Transverse colon (tissue), 4 donors: Measurements from ENCODE around the gene OR6S1. TPM values are rescaled to one million over a fixed set of nuclear protein-coding genes. Genes with fewer than 3 reads are reported as not detected.
A peak's percentile ranks its signal among the peaks of the same experiment; 100 is the strongest.

Source experiments
- DNase-seq: peaks from one replicate; pipeline ENCODE4 v3.0.0-alpha.2; 2019
- H3K27ac ChIP-seq, 4 donors: fragments of 200-600 bp; sonication (generic); 2 replicates each; pipeline ENCODE4 v1.5.1; 2016 to 2018; ENCODE audit warnings: inconsistent platforms in 4 of 4
- H3K27me3 ChIP-seq: fragments of 200-600 bp; sonication (generic); 2 replicates; pipeline ENCODE4 v1.5.1; 2017; ENCODE audit warnings: inconsistent platforms
- H3K36me3 ChIP-seq, 4 donors: fragments of 200-600 bp; sonication (generic); 2 replicates each; pipeline ENCODE4 v1.5.1; 2017 to 2019; ENCODE audit warnings: inconsistent platforms in 4 of 4
- H3K4me1 ChIP-seq, 4 donors: fragments of 200-600 bp; sonication (generic); 2 replicates each; pipeline ENCODE4 v1.5.1; 2017 to 2020; ENCODE audit warnings: inconsistent platforms in 4 of 4
- H3K4me3 ChIP-seq, 4 donors: fragments of 200-600 bp; sonication (generic); 1 replicate in 1 of 4; 2 replicates in 3 of 4; pipeline versions ENCODE4 v1.5.1 to v1.6.1; 2017 to 2019; ENCODE audit warnings: inconsistent platforms in 4 of 4
- H3K9me3 ChIP-seq, 2 donors: fragments of 200-600 bp; sonication (generic); 2 replicates each; pipeline ENCODE4 v1.5.1; 2017 to 2019; ENCODE audit warnings: inconsistent platforms in 2 of 2
- EP300 ChIP-seq: sonication (generic); formaldehyde crosslinking; IDR thresholded peaks from one replicate; pipeline ENCODE4 v1.6.1; 2017; ENCODE audit warnings: antibody characterized with exemption, low read depth
- POLR2A ChIP-seq: fragments of 450-650 bp; IDR thresholded peaks from one replicate; pipeline ENCODE4 v1.6.1; 2016; ENCODE audit warnings: antibody characterized with exemption, mild to moderate bottlenecking, moderate library complexity
- POLR2AphosphoS5 ChIP-seq, 3 donors: sonication (generic); formaldehyde crosslinking; IDR thresholded peaks; one replicate each; pipeline ENCODE4 v1.6.1; 2016; ENCODE audit warnings: antibody characterized with exemption in 3 of 3
- WGBS, 2 donors: methylation state at CpG; one replicate each; pipeline ENCODE4 v1.1.5; 2018; ENCODE audit warnings: low coverage in 1 of 2; 5-methylcytosine and 5-hydroxymethylcytosine counted together
- in situ Hi-C, 4 donors: fragments of 200-750 bp; cut with MboI; loops; one replicate each; pipeline versions ENCODE4 v1.15.0 to v1.15.1; 2017; ENCODE audit warnings: low sequenced_read_pairs in 3 of 4, low pct_ligation_motif_present in 1 of 4, low pct_unique_long_range_greater_than_20kb in 1 of 4
- intact Hi-C: fragments of 100-400 bp; cut with DNase I; formaldehyde crosslinking; loops from one replicate; pipeline ENCODE4 v1.15.1; 2023; ENCODE audit warnings: low total_unique reads
- total RNA-seq, 4 donors: library from RNA; depleted of rRNA; stranded (reverse); fragments of >200 nt; gene quantifications; one replicate each; pipeline ENCODE4 v1.1.0, GENCODE V29; 2016
- TF ChIP-seq, protein P1 (sequence below), 5 experiments: fragments of 200-600 bp in 3 of 5; fragments of 450-650 bp in 2 of 5; sonication (generic) in 3 of 5; IDR thresholded peaks; 1 replicate in 2 of 5; 2 replicates in 3 of 5; pipeline ENCODE4 v1.5.1; 2016 to 2017; ENCODE audit warnings: antibody characterized with exemption in 5 of 5, inconsistent platforms in 3 of 5, mild to moderate bottlenecking in 2 of 5, moderate library complexity in 1 of 5

The OR6S1 gene
- total RNA-seq, 4 donors from 2014 or later, result not detected

DNA sequence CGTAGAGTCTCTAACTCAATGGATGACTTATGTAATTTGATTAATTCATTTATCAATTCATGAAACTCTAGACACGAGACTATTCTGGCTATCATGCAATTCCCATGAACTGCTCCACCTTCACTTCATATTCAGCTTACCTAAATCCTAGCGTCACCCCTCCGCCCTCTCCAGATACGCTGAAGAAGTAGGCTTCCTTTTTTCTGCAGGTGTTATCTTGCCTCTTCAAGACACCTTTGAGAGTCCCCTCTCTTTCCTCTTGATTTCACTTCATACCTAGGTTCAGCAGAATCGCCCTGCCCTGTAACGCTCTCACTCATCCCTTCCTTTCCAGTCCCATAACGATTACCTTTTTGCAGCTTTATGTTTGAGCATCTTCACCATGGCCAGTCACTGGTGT, 38.9 kb upstream of the OR6S1 start:
- TF ChIP-seq POLR2AphosphoS5 (IDR thresholded peaks at IDR 0.05) (no peak), POLR2A (no peak), EP300 (no peak)
- TF ChIP-seq, protein P1, sequence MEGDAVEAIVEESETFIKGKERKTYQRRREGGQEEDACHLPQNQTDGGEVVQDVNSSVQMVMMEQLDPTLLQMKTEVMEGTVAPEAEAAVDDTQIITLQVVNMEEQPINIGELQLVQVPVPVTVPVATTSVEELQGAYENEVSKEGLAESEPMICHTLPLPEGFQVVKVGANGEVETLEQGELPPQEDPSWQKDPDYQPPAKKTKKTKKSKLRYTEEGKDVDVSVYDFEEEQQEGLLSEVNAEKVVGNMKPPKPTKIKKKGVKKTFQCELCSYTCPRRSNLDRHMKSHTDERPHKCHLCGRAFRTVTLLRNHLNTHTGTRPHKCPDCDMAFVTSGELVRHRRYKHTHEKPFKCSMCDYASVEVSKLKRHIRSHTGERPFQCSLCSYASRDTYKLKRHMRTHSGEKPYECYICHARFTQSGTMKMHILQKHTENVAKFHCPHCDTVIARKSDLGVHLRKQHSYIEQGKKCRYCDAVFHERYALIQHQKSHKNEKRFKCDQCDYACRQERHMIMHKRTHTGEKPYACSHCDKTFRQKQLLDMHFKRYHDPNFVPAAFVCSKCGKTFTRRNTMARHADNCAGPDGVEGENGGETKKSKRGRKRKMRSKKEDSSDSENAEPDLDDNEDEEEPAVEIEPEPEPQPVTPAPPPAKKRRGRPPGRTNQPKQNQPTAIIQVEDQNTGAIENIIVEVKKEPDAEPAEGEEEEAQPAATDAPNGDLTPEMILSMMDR (IDR thresholded peaks at IDR 0.05), result no peak
- Histone ChIP-seq H3K27me3 (no peaks in the 10 kb centered on the region), H3K36me3 (no peaks in the 10 kb centered on the region), H3K9me3 (no peaks in the 10 kb centered on the region), H3K4me3 (peak overlapping the region in 2 of 4 donors; percentile 61 to 77), H3K4me1 (peaks cover 11 to 32% (median 19%) of the 10 kb centered on the region in 4 donors), H3K27ac (peak overlapping the region; percentile 99 to 100 (median 100))
- intact Hi-C loops, result loop anchor here (5.0 kb wide), 2 partner anchors 338 to 877 kb away; partner anchors contain the start of gene PARP2
- no peak for DNase-seq
- in situ Hi-C loops, result loop anchor here in 3 of 4 donors (10.0 to 25.0 kb wide), 6 partner anchors 66 to 356 kb away; partner anchors contain the start of genes CCNB1IP1 (in 2 of the 3), APEX1 (in 1 of the 3), METTL17 (in 1 of the 3) and OSGEP (in 1 of the 3)
- WGBS, 2 donors, result 71 to 75% methylated on average over 3 to 8 of the region's 8 CpGs

DNA sequence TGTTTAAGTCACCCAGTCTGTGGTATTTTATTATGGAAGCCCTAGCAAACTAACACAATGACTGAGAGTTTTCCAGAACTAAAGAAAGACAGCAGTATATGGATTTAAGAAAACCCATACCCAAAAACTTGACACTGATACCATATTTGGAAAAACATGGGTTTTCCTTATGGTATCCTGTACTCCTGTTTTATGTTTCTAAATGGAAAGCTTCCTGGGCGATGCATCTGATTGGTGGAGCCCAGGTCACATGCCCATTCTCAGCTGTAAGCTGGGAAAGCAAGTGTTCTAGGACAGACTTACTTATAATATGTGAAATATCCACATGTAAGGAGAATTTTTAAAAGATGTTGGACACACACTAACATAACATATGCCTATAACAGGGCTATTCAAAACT, 38.4 kb upstream of the OR6S1 start:
- H3K27me3 ChIP-seq, result no peaks in the 10 kb centered on the region
- 100% methylated on average over 1 of the region's 1 CpG; no CpG with 5 or more reads in 1 of the 2 donors for WGBS, 2 donors
- peaks cover 11 to 28% (median 17%) of the 10 kb centered on the region in 4 donors for H3K4me1 ChIP-seq
- in situ Hi-C loops (loop anchor here in 3 of 4 donors (10.0 to 25.0 kb wide), 6 partner anchors 65 to 355 kb away; partner anchors contain the start of genes CCNB1IP1 (in 2 of the 3), APEX1 (in 1 of the 3), METTL17 (in 1 of the 3) and OSGEP (in 1 of the 3)), intact Hi-C loops (loop anchor here (5.0 kb wide), 2 partner anchors 338 to 877 kb away; partner anchors contain the start of gene PARP2)
- H3K4me3 ChIP-seq, result no peak overlapping the region
- TF ChIP-seq, protein P1 (IDR thresholded peaks at IDR 0.05), result no peak
- TF ChIP-seq POLR2A, result no peak
- no peak for TF ChIP-seq POLR2AphosphoS5 (IDR thresholded peaks at IDR 0.05)
- no peak for TF ChIP-seq EP300
- no peaks in the 10 kb centered on the region for H3K36me3 ChIP-seq
- DNase-seq, result no peak
- H3K27ac ChIP-seq, result peak overlapping the region; percentile 99 to 100 (median 100)
- H3K9me3 ChIP-seq, result no peaks in the 10 kb centered on the region

DNA sequence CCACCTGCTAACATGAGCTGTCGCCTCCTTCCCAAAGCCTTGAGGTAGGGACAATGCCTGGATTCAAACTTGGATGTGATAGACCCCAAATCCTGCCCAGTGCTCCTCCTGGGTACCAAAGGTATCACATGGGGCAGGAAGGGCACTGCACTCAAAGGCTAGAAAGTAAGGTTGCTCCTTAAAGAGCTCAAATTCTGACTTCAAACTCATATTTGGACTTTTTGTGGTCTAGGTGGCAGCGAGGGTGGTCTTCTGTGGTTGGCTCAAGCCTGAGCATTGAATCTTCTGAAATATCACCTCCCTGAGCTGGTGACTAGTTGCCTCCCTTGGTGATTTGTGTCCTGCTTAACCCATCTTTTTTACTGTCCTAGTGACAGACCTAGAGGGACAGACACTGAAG, 34.6 kb upstream of the OR6S1 start:
- in situ Hi-C loops (loop anchor here in 2 of 4 donors (25.0 kb wide), 3 partner anchors 214 to 339 kb away; partner anchors contain the start of genes APEX1 (in 1 of the 2), CCNB1IP1 (in 1 of the 2), METTL17 (in 1 of the 2) and OSGEP (in 1 of the 2)), intact Hi-C loops (no loop called here)
- H3K9me3 ChIP-seq, result no peaks in the 10 kb centered on the region
- DNase-seq, result no peak
- no peak overlapping the region for H3K27ac ChIP-seq
- 79% methylated on average over 2 of the region's 2 CpGs; no CpG with 5 or more reads in 1 of the 2 donors for WGBS, 2 donors
- no peak overlapping the region for H3K4me3 ChIP-seq
- H3K4me1 ChIP-seq, result peaks cover 8 to 16% (median 13%) of the 10 kb centered on the region in 4 donors
- H3K27me3 ChIP-seq, result no peaks in the 10 kb centered on the region
- no peaks in the 10 kb centered on the region for H3K36me3 ChIP-seq
- TF ChIP-seq POLR2A (no peak), POLR2AphosphoS5 (IDR thresholded peaks at IDR 0.05) (no peak), EP300 (no peak)
- TF ChIP-seq, protein P1 (IDR thresholded peaks at IDR 0.05), result no peak

DNA sequence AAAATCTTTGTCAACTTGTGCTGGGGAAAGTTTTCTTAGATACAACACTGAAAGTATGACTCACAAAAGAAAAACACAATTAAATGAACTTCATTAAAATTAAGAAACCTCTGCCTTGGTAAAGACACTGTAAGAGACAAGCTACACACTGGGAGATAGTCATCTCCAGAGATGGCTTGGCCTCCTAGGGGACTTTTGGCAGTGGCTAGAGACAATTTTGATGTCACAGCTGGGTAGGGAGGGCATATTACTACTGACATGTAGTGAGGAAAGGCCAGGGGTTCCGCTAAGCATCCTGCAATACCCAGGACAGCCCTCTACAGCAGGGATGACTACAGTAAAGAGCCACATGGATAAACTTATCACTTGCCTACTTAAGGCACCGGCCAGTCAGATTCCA, 34.2 kb upstream of the OR6S1 start:
- no peaks in the 10 kb centered on the region for H3K36me3 ChIP-seq
- 80 to 100% methylated on average over 1 to 2 of the region's 2 CpGs for WGBS, 2 donors
- no peaks in the 10 kb centered on the region for H3K9me3 ChIP-seq
- H3K27ac ChIP-seq, result no peak overlapping the region
- in situ Hi-C loops (loop anchor here in 2 of 4 donors (25.0 kb wide), 3 partner anchors 213 to 338 kb away; partner anchors contain the start of genes APEX1 (in 1 of the 2), CCNB1IP1 (in 1 of the 2), METTL17 (in 1 of the 2) and OSGEP (in 1 of the 2)), intact Hi-C loops (no loop called here)
- no peak for TF ChIP-seq POLR2A
- no peak for TF ChIP-seq EP300
- no peak for TF ChIP-seq POLR2AphosphoS5 (IDR thresholded peaks at IDR 0.05)
- no peak for DNase-seq
- no peaks in the 10 kb centered on the region for H3K27me3 ChIP-seq
- H3K4me1 ChIP-seq, result peaks cover 4 to 12% (median 9%) of the 10 kb centered on the region in 4 donors
- no peak overlapping the region for H3K4me3 ChIP-seq
